Common myeloid progenitor, CD34-positive (primary cell): ENCODE results near the gene ARF3.

Experiments used
- CTCF ChIA-PET: fragments of 350-600 bp; sonication (Branson Sonifier 250); formaldehyde crosslinking; loops from one replicate; lab custom pipeline; 2021; ENCODE audit warnings: antibody characterized with exemption; lab: Charles Lee
- POLR2A ChIA-PET: fragments of 350-600 bp; sonication (Branson Sonifier 250); formaldehyde crosslinking; loops from one replicate; lab custom pipeline; 2021; ENCODE audit warnings: antibody characterized with exemption; lab: Charles Lee
- DNase-seq, 3 donors: peaks; one replicate each; pipeline versions ENCODE4 v3.0.0 to v3.0.0-alpha.2; 2013
- H3K27ac ChIP-seq, 2 experiments: 1 replicate in 1 of 2; 2 replicates in 1 of 2; pipeline ENCODE4 v1.7.0; 2013; ENCODE audit warnings: inconsistent platforms in 2 of 2, low read length in 2 of 2, mild to moderate bottlenecking in 2 of 2, low read depth in 1 of 2, moderate library complexity in 1 of 2; ENCODE audit not compliant: severe bottlenecking in 2 of 2, insufficient read depth in 1 of 2, poor library complexity in 1 of 2
- H3K27me3 ChIP-seq, 5 experiments: replicated peaks in 2 of 5; 1 replicate in 3 of 5; 2 replicates in 2 of 5; pipeline versions ENCODE4 v1.6.1 to v1.7.0; 2013; ENCODE audit warnings: low read length in 4 of 5, mild to moderate bottlenecking in 2 of 5, moderate library complexity in 2 of 5, inconsistent platforms in 1 of 5; ENCODE audit not compliant: insufficient read depth in 5 of 5, control insufficient read depth in 4 of 5
- H3K36me3 ChIP-seq, 4 experiments: 1 replicate in 2 of 4; 2 replicates in 2 of 4; pipeline versions ENCODE4 v1.6.1 to v1.7.0; 2013; ENCODE audit warnings: low read length in 3 of 4, control low read depth in 1 of 4, mild to moderate bottlenecking in 1 of 4; ENCODE audit not compliant: control insufficient read depth in 4 of 4, insufficient read depth in 4 of 4
- H3K4me1 ChIP-seq, 4 experiments: 1 replicate in 3 of 4; 2 replicates in 1 of 4; pipeline versions ENCODE4 v1.6.1 to v1.7.1; 2013; ENCODE audit warnings: low read length in 3 of 4, mild to moderate bottlenecking in 3 of 4, control low read depth in 1 of 4, inconsistent platforms in 1 of 4, moderate library complexity in 1 of 4; ENCODE audit not compliant: control insufficient read depth in 4 of 4, insufficient read depth in 4 of 4; ENCODE audit errors: control extremely low read depth in 1 of 4
- H3K4me3 ChIP-seq, 7 experiments: 1 replicate in 4 of 7; 2 replicates in 3 of 7; pipeline versions ENCODE4 v1.5.1 to v1.7.0; 2013; ENCODE audit warnings: mild to moderate bottlenecking in 7 of 7, low read length in 6 of 7, moderate library complexity in 6 of 7, inconsistent platforms in 2 of 7, low read depth in 2 of 7, control low read depth in 1 of 7; ENCODE audit not compliant: insufficient read depth in 4 of 7, control insufficient read depth in 1 of 7; ENCODE audit errors: extremely low read depth in 1 of 7
- H3K9me3 ChIP-seq, 5 experiments: 1 replicate in 4 of 5; 2 replicates in 1 of 5; pipeline versions ENCODE4 v1.6.1 to v1.7.1; 2013; ENCODE audit warnings: low read length in 4 of 5, mild to moderate bottlenecking in 2 of 5, inconsistent platforms in 1 of 5, low read depth in 1 of 5, moderate library complexity in 1 of 5; ENCODE audit not compliant: control insufficient read depth in 4 of 5, insufficient read depth in 2 of 5; ENCODE audit errors: control extremely low read depth in 1 of 5
- WGBS: methylation state at CpG from one replicate; pipeline ENCODE4 v1.1.5; 2013; ENCODE audit not compliant: insufficient coverage; 5-methylcytosine and 5-hydroxymethylcytosine counted together

The ARF3 gene

DNA sequence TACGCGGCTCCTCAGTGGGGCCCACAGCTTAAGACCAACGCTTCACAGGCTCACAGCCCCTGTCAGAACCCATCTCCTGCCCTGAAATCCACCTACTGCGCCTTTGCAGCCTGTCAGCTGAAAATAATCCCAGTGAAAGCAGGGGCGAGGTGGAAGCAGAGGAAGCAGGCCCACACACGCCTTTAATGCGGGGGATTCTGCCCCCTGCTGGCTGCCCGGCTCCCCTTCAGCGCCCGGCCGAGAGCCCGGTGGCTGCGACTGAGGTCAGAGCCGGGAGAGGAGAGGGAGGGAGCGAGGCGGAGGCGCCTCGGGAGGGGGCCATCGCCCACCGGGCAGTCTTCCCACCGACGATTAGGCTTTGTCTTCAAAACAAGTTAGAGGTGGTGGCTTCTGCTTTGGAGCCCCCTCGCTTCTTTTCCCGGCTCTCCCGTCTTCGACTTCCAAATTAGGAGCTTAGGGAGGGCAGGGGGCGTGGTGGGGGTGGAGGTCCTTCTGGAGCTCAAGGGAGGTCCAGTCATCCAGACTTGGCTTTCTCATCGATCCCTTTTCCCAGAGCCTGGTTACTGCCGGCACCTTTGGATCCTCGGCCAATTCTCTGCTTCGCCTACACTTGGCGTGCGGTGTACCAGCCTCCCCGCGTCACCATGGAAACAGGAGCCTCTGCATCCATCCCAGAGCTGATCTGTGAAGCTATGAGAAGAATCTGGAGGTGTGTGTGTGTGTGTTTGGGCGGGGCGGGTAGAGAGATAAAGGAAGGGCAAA is 66.4 kb downstream of the ARF3 start:
- WGBS, result 5% methylated on average over 24 of the region's 37 CpGs
- POLR2A ChIA-PET, result interaction anchor here (0.8 kb wide), 1 partner anchor 32 kb away, joined by 4 read pairs; no protein-coding TSS in a partner anchor
- H3K27ac ChIP-seq, result no peak overlapping the region

DNA sequence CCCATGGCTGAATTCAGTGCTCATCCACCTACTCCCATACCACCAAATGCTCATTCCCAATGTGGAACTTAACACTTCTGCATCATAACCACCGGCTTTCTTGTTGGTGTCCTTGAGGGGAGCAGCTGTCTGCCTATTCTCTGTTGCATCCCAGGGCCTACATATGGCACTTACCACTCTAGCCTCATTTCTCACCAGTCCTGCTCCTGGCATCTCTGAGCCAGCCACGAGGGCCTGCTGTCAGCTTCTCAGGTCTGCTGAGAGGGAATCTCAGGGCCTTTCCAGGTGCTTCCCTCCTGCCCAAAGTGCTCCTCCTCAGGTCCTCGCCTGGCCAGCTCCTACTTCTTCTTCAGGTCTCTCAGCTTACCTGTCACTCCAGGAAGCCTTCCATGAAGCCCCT is 67.6 kb downstream of the ARF3 start:
- Histone ChIP-seq H3K4me3 (no peak overlapping the region), H3K9me3 (no peaks in the 10 kb centered on the region), H3K27ac (no peak overlapping the region), H3K36me3 (no peaks in the 10 kb centered on the region), H3K27me3 (peaks cover 3 to 18% (median 5%) of the 10 kb centered on the region in 5 experiments), H3K4me1 (peaks cover 0 to 7% (median 2%) of the 10 kb centered on the region in 4 experiments)
- WGBS, result 92% methylated on average over 3 of the region's 3 CpGs
- ChIA-PET POLR2A (no interaction called here), CTCF (interaction anchor here (0.8 to 5.6 kb wide), 20 partner anchors 8 to 94 kb away, joined by 3 to 189 read pairs (median 6); partner anchors contain the start of genes DDX23, RND1 and WNT1)
- DNase-seq, result no peak

More for the DNA sequence above, 66.4 kb downstream of the ARF3 start:
- H3K27me3 ChIP-seq, result peaks cover 3 to 18% (median 5%) of the 10 kb centered on the region in 5 experiments
- H3K36me3 ChIP-seq, result no peaks in the 10 kb centered on the region
- peak; percentile 60 to 73 (median 67) for DNase-seq
- peaks cover 0 to 7% (median 2%) of the 10 kb centered on the region in 4 experiments for H3K4me1 ChIP-seq
- CTCF ChIA-PET, result interaction anchor here (0.6 to 5.6 kb wide), 32 partner anchors 8 to 544 kb away, joined by 3 to 189 read pairs (median 5); partner anchors contain the start of genes DDX23, RND1 and WNT1
- peak overlapping the region in 2 of 7 experiments; percentile 22 to 50 for H3K4me3 ChIP-seq
- H3K9me3 ChIP-seq, result no peaks in the 10 kb centered on the region
